Upper lobe of left lung (tissue), 6 donors: ENCODE results near the gene PTPRN2. TPM values are rescaled to one million over a fixed set of nuclear protein-coding genes. Genes with fewer than 3 reads are reported as not detected.

Source experiments
- ATAC-seq, 2 donors: fragments of 200-7000 bp; cut with Tn5 transposase; one replicate each; pipeline ENCODE4 v1.9.1; 2022; ENCODE audit warnings: mild to moderate bottlenecking in 2 of 2, moderate library complexity in 2 of 2; ENCODE audit not compliant: low FRiP score in 2 of 2
- DNase-seq, 2 donors: peaks; one replicate each; pipeline ENCODE4 v3.0.0-alpha.2; 2019 to 2020
- H3K27ac ChIP-seq, 4 donors: fragments of 200-600 bp; sonication (generic); one replicate each; pipeline ENCODE4 v1.5.1; 2016 to 2019
- H3K27me3 ChIP-seq, 4 donors: fragments of 200-600 bp; sonication (generic); one replicate each; pipeline ENCODE4 v1.5.1; 2017 to 2019
- H3K36me3 ChIP-seq, 4 donors: fragments of 200-600 bp; sonication (generic); one replicate each; pipeline ENCODE4 v1.5.1; 2016 to 2019
- H3K4me1 ChIP-seq, 4 donors: fragments of 200-600 bp; sonication (generic); one replicate each; pipeline ENCODE4 v1.5.1; 2018 to 2019
- H3K4me3 ChIP-seq, 4 donors: fragments of 200-600 bp; sonication (generic); one replicate each; pipeline ENCODE4 v1.5.1; 2017 to 2019; ENCODE audit warnings: mild to moderate bottlenecking in 2 of 4, moderate library complexity in 1 of 4
- H3K9me3 ChIP-seq, 4 donors: fragments of 200-600 bp; sonication (generic); one replicate each; pipeline ENCODE4 v1.5.1; 2018 to 2019
- CTCF ChIP-seq, 6 experiments: fragments of 450-650 bp in 4 of 6; fragments of 200-600 bp in 2 of 6; sonication (generic) in 2 of 6; IDR thresholded peaks; one replicate each; pipeline ENCODE4 v1.5.1; 2016 to 2019; ENCODE audit warnings: antibody characterized with exemption in 6 of 6
- EP300 ChIP-seq, 4 donors: sonication (generic); formaldehyde crosslinking; IDR thresholded peaks; one replicate each; pipeline ENCODE4 v1.5.1; 2017; ENCODE audit warnings: antibody characterized with exemption in 4 of 4, control low read depth in 2 of 4
- POLR2A ChIP-seq, 4 donors: fragments of 450-650 bp; IDR thresholded peaks; one replicate each; pipeline ENCODE4 v1.5.1; 2016 to 2017; ENCODE audit warnings: antibody characterized with exemption in 4 of 4, mild to moderate bottlenecking in 2 of 4
- POLR2AphosphoS5 ChIP-seq, 2 donors: sonication (generic); formaldehyde crosslinking; IDR thresholded peaks; one replicate each; pipeline ENCODE4 v1.5.1; 2017; ENCODE audit warnings: antibody characterized with exemption in 2 of 2
- WGBS, 2 donors: methylation state at CpG; one replicate each; pipeline ENCODE4 v1.1.5; 2017 to 2018; 5-methylcytosine and 5-hydroxymethylcytosine counted together
- total RNA-seq, 6 donors: library from RNA; depleted of rRNA in 4 of 6; stranded (reverse); fragments of >200 nt in 4 of 6; gene quantifications; one replicate each; pipeline versions ENCODE4 v1.1.0 to v1.2.1, GENCODE V29; 2016 to 2021
- donor health status: DM: no; HTN: no; CAD: no; lungs with moderate emphysema.
- donor health status: DM: no; HTN: yes; CAD: no; lungs with severe emphysema.

Gene PTPRN2
- total RNA-seq, 6 donors from 2014 or later: 3.3 to 7.9 (median 5.2) TPM

DNA sequence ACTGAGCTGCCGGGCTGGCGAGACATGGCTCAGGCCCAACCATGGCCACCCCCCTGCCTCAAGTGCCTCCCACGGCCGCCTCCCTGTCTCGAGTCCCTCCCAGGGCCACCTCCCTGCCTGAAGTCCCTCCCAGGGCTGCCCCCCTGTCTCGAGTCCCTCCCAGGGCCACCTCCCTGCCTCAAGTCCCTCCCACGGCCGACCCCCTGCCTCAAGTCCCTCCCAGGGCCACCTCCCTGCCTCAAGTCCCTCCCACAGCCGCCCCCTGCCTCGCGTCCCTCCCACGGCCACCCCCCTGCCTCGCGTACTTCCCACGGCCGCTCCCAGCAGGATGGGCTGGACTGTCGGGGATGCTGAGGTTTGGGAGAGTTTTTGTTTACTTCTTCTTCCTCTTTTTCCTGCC, 462.5 kb downstream of the PTPRN2 start:
- Histone ChIP-seq H3K36me3 (no peaks in the 10 kb centered on the region), H3K27me3 (no peaks in the 10 kb centered on the region), H3K9me3 (peaks cover 0 to 16% (median 0%) of the 10 kb centered on the region in 4 donors), H3K4me3 (no peak overlapping the region), H3K4me1 (no peaks in the 10 kb centered on the region), H3K27ac (no peak overlapping the region)
- ATAC-seq (no peak), DNase-seq (no peak)
- WGBS, 2 donors: 86 to 93% methylated on average over 11 to 17 of the region's 17 CpGs
- TF ChIP-seq POLR2A (IDR thresholded peaks at IDR 0.05) (no peak), POLR2AphosphoS5 (IDR thresholded peaks at IDR 0.05) (no peak), CTCF (IDR thresholded peaks at IDR 0.05) (no peak), EP300 (IDR thresholded peaks at IDR 0.05) (no peak)

GRCh38 chr7:158124671-158125079, 462.9 kb downstream of the PTPRN2 start:
- ATAC-seq: peak in 1 of 2 donors; percentile 4

GRCh38 chr7:158123753-158124152, 463.9 kb downstream of the PTPRN2 start:
- Histone ChIP-seq H3K27me3 (no peaks in the 10 kb centered on the region), H3K4me1 (no peaks in the 10 kb centered on the region), H3K27ac (no peak overlapping the region), H3K4me3 (no peak overlapping the region), H3K9me3 (peaks cover 0 to 20% (median under 1%) of the 10 kb centered on the region in 4 donors), H3K36me3 (no peaks in the 10 kb centered on the region)
- DNase-seq (no peak), ATAC-seq (no peak)
- 91 to 94% methylated on average over 14 to 15 of the region's 18 CpGs for WGBS, 2 donors
- TF ChIP-seq CTCF (IDR thresholded peaks at IDR 0.05) (no peak), POLR2AphosphoS5 (IDR thresholded peaks at IDR 0.05) (no peak), EP300 (IDR thresholded peaks at IDR 0.05) (no peak), POLR2A (IDR thresholded peaks at IDR 0.05) (no peak)

More at GRCh38 chr7:158124671-158125079, 462.9 kb downstream of the PTPRN2 start:
- no peak overlapping the region for H3K4me3 ChIP-seq
- H3K27me3 ChIP-seq: no peaks in the 10 kb centered on the region
- H3K27ac ChIP-seq: no peak overlapping the region
- 92 to 95% methylated on average over 14 of the region's 14 CpGs for WGBS, 2 donors
- H3K4me1 ChIP-seq: no peaks in the 10 kb centered on the region
- no peaks in the 10 kb centered on the region for H3K36me3 ChIP-seq
- DNase-seq: no peak
- H3K9me3 ChIP-seq: peaks cover 0 to 16% (median 0%) of the 10 kb centered on the region in 4 donors
- TF ChIP-seq CTCF (IDR thresholded peaks at IDR 0.05) (no peak), EP300 (IDR thresholded peaks at IDR 0.05) (no peak), POLR2AphosphoS5 (IDR thresholded peaks at IDR 0.05) (no peak), POLR2A (IDR thresholded peaks at IDR 0.05) (no peak)

DNA sequence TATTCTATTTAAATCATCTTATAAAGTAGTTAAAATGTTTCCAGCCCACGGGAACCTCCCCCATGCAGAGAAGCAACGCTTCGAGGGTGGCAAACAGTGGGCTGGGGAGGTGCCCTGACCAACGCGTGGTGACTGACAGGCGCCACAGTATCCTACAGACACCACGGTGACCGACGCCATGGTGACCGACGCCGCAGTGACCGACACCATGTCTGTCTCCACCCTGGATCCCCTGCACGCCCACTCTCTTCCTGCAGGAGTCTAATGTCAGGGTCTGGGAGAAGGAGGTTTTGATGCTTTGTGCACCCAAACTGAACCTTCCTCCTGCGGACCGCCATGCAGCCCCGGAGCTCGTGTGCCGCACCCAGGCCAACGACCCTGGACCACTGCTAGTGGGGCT, 464.4 kb downstream of the PTPRN2 start:
- Histone ChIP-seq H3K4me3 (no peak overlapping the region), H3K4me1 (no peaks in the 10 kb centered on the region), H3K9me3 (peaks cover 0 to 19% (median 4%) of the 10 kb centered on the region in 4 donors), H3K27me3 (no peaks in the 10 kb centered on the region), H3K27ac (no peak overlapping the region), H3K36me3 (no peaks in the 10 kb centered on the region)
- TF ChIP-seq EP300 (IDR thresholded peaks at IDR 0.05) (no peak), POLR2AphosphoS5 (IDR thresholded peaks at IDR 0.05) (no peak), CTCF (IDR thresholded peaks at IDR 0.05) (no peak), POLR2A (IDR thresholded peaks at IDR 0.05) (no peak)
- DNase-seq (no peak), ATAC-seq (no peak)
- 94 to 96% methylated on average over 20 of the region's 20 CpGs for WGBS, 2 donors

- H3K27ac ChIP-seq: no peak overlapping the region
- H3K36me3 ChIP-seq: no peaks in the 10 kb centered on the region
- no peaks in the 10 kb centered on the region for H3K4me1 ChIP-seq
- WGBS, 2 donors: 61 to 79% methylated on average over 6 to 11 of the region's 11 CpGs
- no peak overlapping the region for H3K4me3 ChIP-seq
- H3K27me3 ChIP-seq: no peaks in the 10 kb centered on the region
- ATAC-seq (no peak), DNase-seq (no peak)
- no peak for TF ChIP-seq POLR2A (IDR thresholded peaks at IDR 0.05)
- no peak for TF ChIP-seq POLR2AphosphoS5 (IDR thresholded peaks at IDR 0.05)
- TF ChIP-seq EP300 (IDR thresholded peaks at IDR 0.05): no peak
- TF ChIP-seq CTCF (IDR thresholded peaks at IDR 0.05): no peak
- H3K9me3 ChIP-seq: peaks cover 3 to 33% (median 11%) of the 10 kb centered on the region in 4 donors
Observed at GRCh38 chr7:158121441-158122045, 466.1 kb downstream of the PTPRN2 start.
